Epithelial cell of esophagus (primary cell): Measurements from ENCODE around the gene PAQR3.
A peak's percentile ranks its signal among the peaks of the same experiment; 100 is the strongest.

Experiments
- DNase-seq: peaks from one replicate; pipeline ENCODE4 v3.0.0; 2010; ENCODE audit warnings: low read depth
- H3K4me3 ChIP-seq: 2 replicates; pipeline ENCODE4 v1.5.1; 2011; ENCODE audit warnings: mild to moderate bottlenecking, low read length, control low read depth
- CTCF ChIP-seq: IDR thresholded peaks from 2 replicates; pipeline ENCODE4 v1.5.1; 2011; ENCODE audit warnings: low read depth, mild to moderate bottlenecking, low read length, control low read depth, inconsistent platforms; ENCODE audit not compliant: insufficient read depth; ENCODE audit errors: missing control alignments

Gene PAQR3

GRCh38 chr4:78960926-78961325 is 21.7 kb upstream of the PAQR3 start:
- no peak for DNase-seq
- H3K4me3 ChIP-seq = no peak overlapping the region
- no peak for TF ChIP-seq CTCF

- no peak for DNase-seq
- no peak for TF ChIP-seq CTCF
- H3K4me3 ChIP-seq = no peak overlapping the region
Measured at GRCh38 chr4:78956975-78957374, 17.7 kb upstream of the PAQR3 start.

- peak; percentile 22 for DNase-seq
- no peak overlapping the region for H3K4me3 ChIP-seq
- TF ChIP-seq CTCF = peak; percentile 39
Measured at GRCh38 chr4:78953769-78954666, 14.8 kb upstream of the PAQR3 start.

GRCh38 chr4:78953231-78953630 is 14.0 kb upstream of the PAQR3 start:
- no peak for DNase-seq
- no peak for TF ChIP-seq CTCF
- no peak overlapping the region for H3K4me3 ChIP-seq

GRCh38 chr4:78951862-78952472 is 12.7 kb upstream of the PAQR3 start:
- DNase-seq = peak; percentile 54
- no peak overlapping the region for H3K4me3 ChIP-seq
- TF ChIP-seq CTCF = peak; percentile 70

GRCh38 chr4:78949735-78950134 is 10.5 kb upstream of the PAQR3 start:
- H3K4me3 ChIP-seq = no peak overlapping the region
- DNase-seq = no peak
- TF ChIP-seq CTCF = no peak
